Suprapubic skin (tissue), 4 donors: ENCODE measurements around the gene ZFP64. TPM values are rescaled to one million over a fixed set of nuclear protein-coding genes. Genes with fewer than 3 reads are reported as not detected.

Experiments used
- DNase-seq, 2 donors: peaks; one replicate each; pipeline ENCODE4 v3.0.0-alpha.2; 2019; ENCODE audit warnings: low spot score in 2 of 2
- H3K27ac ChIP-seq: fragments of 200-600 bp; sonication (generic); one replicate; pipeline ENCODE4 v1.5.1; 2019
- H3K27me3 ChIP-seq: fragments of 200-600 bp; sonication (generic); one replicate; pipeline ENCODE4 v1.5.1; 2019
- H3K36me3 ChIP-seq: fragments of 200-600 bp; sonication (generic); one replicate; pipeline ENCODE4 v1.5.1; 2019
- H3K4me1 ChIP-seq: fragments of 200-600 bp; sonication (generic); one replicate; pipeline ENCODE4 v1.5.1; 2019
- H3K4me3 ChIP-seq: fragments of 200-600 bp; sonication (generic); one replicate; pipeline ENCODE4 v1.5.1; 2019; ENCODE audit warnings: mild to moderate bottlenecking
- H3K9me3 ChIP-seq: fragments of 200-600 bp; sonication (generic); one replicate; pipeline ENCODE4 v1.5.1; 2019
- EP300 ChIP-seq: sonication (generic); formaldehyde crosslinking; IDR thresholded peaks from one replicate; pipeline ENCODE4 v1.6.1; 2017; ENCODE audit warnings: antibody characterized with exemption
- POLR2A ChIP-seq, 2 donors: fragments of 450-650 bp; IDR thresholded peaks; one replicate each; pipeline ENCODE4 v1.6.1; 2017; ENCODE audit warnings: antibody characterized with exemption in 2 of 2, mild to moderate bottlenecking in 2 of 2, moderate library complexity in 2 of 2
- POLR2AphosphoS5 ChIP-seq, 3 donors: sonication (generic); formaldehyde crosslinking; IDR thresholded peaks; one replicate each; pipeline ENCODE4 v1.6.1; 2017; ENCODE audit warnings: antibody characterized with exemption in 3 of 3
- WGBS: methylation state at CpG from one replicate; pipeline ENCODE4 v1.1.5; 2018; 5-methylcytosine and 5-hydroxymethylcytosine counted together
- total RNA-seq, 4 donors: library from RNA; depleted of rRNA; stranded (reverse); fragments of >200 nt; gene quantifications; one replicate each; pipeline ENCODE4 v1.1.0, GENCODE V29; 2016
- TF ChIP-seq, protein P1 (sequence below), 2 donors: fragments of 200-600 bp in 1 of 2; fragments of 450-650 bp in 1 of 2; sonication (generic) in 1 of 2; IDR thresholded peaks; one replicate each; pipeline ENCODE4 v1.5.1; 2016 to 2019; ENCODE audit warnings: antibody characterized with exemption in 2 of 2, mild to moderate bottlenecking in 1 of 2, moderate library complexity in 1 of 2

Gene ZFP64
- total RNA-seq, 4 donors from 2014 or later: 25.1 to 33.8 (median 28.2) TPM

DNA sequence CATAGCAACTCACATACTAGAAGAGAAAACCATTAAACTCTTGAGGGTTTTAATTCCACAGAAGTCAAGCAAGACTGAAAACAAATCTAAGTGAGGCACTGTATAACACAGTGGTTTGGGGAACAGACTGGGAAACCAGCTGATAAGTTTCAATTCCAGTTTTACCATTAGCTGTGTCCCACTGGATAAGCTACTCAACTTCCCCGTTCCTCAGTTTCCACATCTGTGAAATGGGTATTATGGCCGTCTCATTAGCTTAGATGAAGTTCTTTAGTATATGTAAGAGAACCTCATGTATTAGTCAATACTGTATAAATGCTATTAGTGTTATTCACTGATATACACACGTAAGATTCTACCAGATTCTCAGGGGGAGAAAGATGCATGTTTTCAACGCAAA lies 89.0 kb downstream of the ZFP64 start:
- H3K4me3 ChIP-seq: no peak overlapping the region
- peaks cover 34% of the 10 kb centered on the region for H3K4me1 ChIP-seq
- no peaks in the 10 kb centered on the region for H3K9me3 ChIP-seq
- H3K36me3 ChIP-seq: peaks cover 4% of the 10 kb centered on the region
- peaks cover 26% of the 10 kb centered on the region for H3K27me3 ChIP-seq
- H3K27ac ChIP-seq: no peak overlapping the region
- no peak for TF ChIP-seq POLR2AphosphoS5 (IDR thresholded peaks at IDR 0.05)
- no peak for TF ChIP-seq POLR2A (IDR thresholded peaks at IDR 0.05)
- TF ChIP-seq, protein P1, sequence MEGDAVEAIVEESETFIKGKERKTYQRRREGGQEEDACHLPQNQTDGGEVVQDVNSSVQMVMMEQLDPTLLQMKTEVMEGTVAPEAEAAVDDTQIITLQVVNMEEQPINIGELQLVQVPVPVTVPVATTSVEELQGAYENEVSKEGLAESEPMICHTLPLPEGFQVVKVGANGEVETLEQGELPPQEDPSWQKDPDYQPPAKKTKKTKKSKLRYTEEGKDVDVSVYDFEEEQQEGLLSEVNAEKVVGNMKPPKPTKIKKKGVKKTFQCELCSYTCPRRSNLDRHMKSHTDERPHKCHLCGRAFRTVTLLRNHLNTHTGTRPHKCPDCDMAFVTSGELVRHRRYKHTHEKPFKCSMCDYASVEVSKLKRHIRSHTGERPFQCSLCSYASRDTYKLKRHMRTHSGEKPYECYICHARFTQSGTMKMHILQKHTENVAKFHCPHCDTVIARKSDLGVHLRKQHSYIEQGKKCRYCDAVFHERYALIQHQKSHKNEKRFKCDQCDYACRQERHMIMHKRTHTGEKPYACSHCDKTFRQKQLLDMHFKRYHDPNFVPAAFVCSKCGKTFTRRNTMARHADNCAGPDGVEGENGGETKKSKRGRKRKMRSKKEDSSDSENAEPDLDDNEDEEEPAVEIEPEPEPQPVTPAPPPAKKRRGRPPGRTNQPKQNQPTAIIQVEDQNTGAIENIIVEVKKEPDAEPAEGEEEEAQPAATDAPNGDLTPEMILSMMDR (IDR thresholded peaks at IDR 0.05): no peak
- TF ChIP-seq EP300: no peak
- no peak for DNase-seq
- WGBS: 92% methylated on average over 4 of the region's 4 CpGs

DNA sequence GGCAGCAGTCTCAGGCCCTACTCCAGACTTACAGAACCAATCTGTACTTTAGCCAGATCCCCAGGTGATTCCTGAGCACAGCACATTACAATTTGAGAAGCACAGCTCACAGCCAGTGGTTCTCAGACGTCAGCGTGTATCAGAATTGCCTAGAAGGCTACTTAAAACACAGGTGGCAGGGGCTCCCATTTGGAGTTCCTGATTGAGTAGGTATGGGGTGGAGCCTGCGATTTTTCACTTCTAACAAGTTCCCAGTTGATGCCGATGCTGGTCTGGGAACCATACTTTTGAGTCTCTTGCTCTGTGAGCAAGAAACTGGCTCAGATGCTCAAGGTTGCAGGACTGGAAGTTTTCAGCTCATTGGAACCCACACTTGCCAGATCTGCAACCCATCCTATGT lies 89.5 kb downstream of the ZFP64 start:
- Histone ChIP-seq H3K4me1 (peaks cover 34% of the 10 kb centered on the region), H3K4me3 (no peak overlapping the region), H3K27ac (no peak overlapping the region), H3K9me3 (no peaks in the 10 kb centered on the region), H3K36me3 (peaks cover 8% of the 10 kb centered on the region), H3K27me3 (peaks cover 26% of the 10 kb centered on the region)
- WGBS: 83% methylated on average over 4 of the region's 4 CpGs
- TF ChIP-seq POLR2A (IDR thresholded peaks at IDR 0.05) (no peak), EP300 (no peak), POLR2AphosphoS5 (IDR thresholded peaks at IDR 0.05) (no peak)
- TF ChIP-seq, protein P1 (IDR thresholded peaks at IDR 0.05): no peak
- DNase-seq: no peak
